Naive B cell (primary cell): ENCODE data around the gene PKN1. TPM values are rescaled to one million over a fixed set of nuclear protein-coding genes. Genes with fewer than 3 reads are reported as not detected.
A peak's percentile ranks its signal among the peaks of the same experiment; 100 is the strongest.

Experiments used
- ATAC-seq, 2 donors: fragments of 150-1000 bp; cut with Tn5 transposase; 2 replicates each; pipeline ENCODE4 v1.10.0; 2021; ENCODE audit warnings: low read depth in 2 of 2, mild to moderate bottlenecking in 2 of 2, moderate library complexity in 2 of 2
- DNase-seq: peaks from one replicate; pipeline ENCODE4 v3.0.0; 2022
- H3K27ac Mint-ChIP-seq, 6 donors: one replicate each; pipeline ENCODE4 v1.8.0; 2020 to 2022; ENCODE audit warnings: mild to moderate bottlenecking in 6 of 6, mixed read lengths in 6 of 6, moderate library complexity in 5 of 6, inconsistent platforms in 2 of 6
- H3K27me3 Mint-ChIP-seq, 3 donors: one replicate each; pipeline ENCODE4 v1.8.0; 2021 to 2022; ENCODE audit warnings: mixed read lengths in 3 of 3, mild to moderate bottlenecking in 1 of 3
- H3K36me3 Mint-ChIP-seq, 2 donors: one replicate each; pipeline ENCODE4 v1.8.0; 2020 to 2022; ENCODE audit warnings: mixed read lengths in 2 of 2, inconsistent platforms in 1 of 2, mild to moderate bottlenecking in 1 of 2
- H3K4me1 Mint-ChIP-seq, 3 donors: one replicate each; pipeline ENCODE4 v1.8.0; 2020 to 2022; ENCODE audit warnings: mixed read lengths in 3 of 3, inconsistent platforms in 1 of 3, mild to moderate bottlenecking in 1 of 3, moderate library complexity in 1 of 3
- H3K4me3 Mint-ChIP-seq, 8 donors: one replicate each; pipeline ENCODE4 v1.8.0; 2020 to 2022; ENCODE audit warnings: mild to moderate bottlenecking in 8 of 8, mixed read lengths in 8 of 8, moderate library complexity in 8 of 8, inconsistent platforms in 2 of 8
- H3K9me3 Mint-ChIP-seq, 7 donors: one replicate each; pipeline ENCODE4 v1.8.0; 2020 to 2022; ENCODE audit warnings: mixed read lengths in 7 of 7, mild to moderate bottlenecking in 5 of 7, inconsistent platforms in 2 of 7, moderate library complexity in 1 of 7
- polyA plus RNA-seq, 6 donors: library from polyadenylated mRNA; unstranded; fragments of 300-500 nt; fragmentation: Illumina TruSeq; gene quantifications; one replicate each; pipeline ENCODE4 v1.2.3, GENCODE V29; 2021; ENCODE audit warnings: low read depth in 6 of 6

PKN1 gene
- polyA plus RNA-seq, 6 donors from 2014 or later = 37.1 to 67.9 (median 48.0) TPM

- DNase-seq (no peak), ATAC-seq (no peak)
These were observed 45.0 kb downstream of the PKN1 start for GRCh38 chr19:14478113-14478545.

GRCh38 chr19:14479309-14479974, 46.3 kb downstream of the PKN1 start:
- Mint-ChIP-seq H3K4me3 (peak overlapping the region in 1 of 8 donors; percentile 47), H3K27me3 (peaks cover 9 to 34% (median 30%) of the 10 kb centered on the region in 3 donors), H3K36me3 (no peaks in the 10 kb centered on the region), H3K9me3 (no peaks in the 10 kb centered on the region), H3K27ac (no peak overlapping the region), H3K4me1 (peaks cover 8 to 12% (median 11%) of the 10 kb centered on the region in 3 donors)
- DNase-seq (no peak), ATAC-seq (no peak)

More at GRCh38 chr19:14478113-14478545, 45.0 kb downstream of the PKN1 start:
- Mint-ChIP-seq H3K27ac (peak overlapping the region in 1 of 6 donors; percentile 18), H3K36me3 (no peaks in the 10 kb centered on the region), H3K27me3 (peaks cover 14 to 41% (median 37%) of the 10 kb centered on the region in 3 donors), H3K9me3 (no peaks in the 10 kb centered on the region), H3K4me3 (no peak overlapping the region), H3K4me1 (peaks cover 10 to 16% (median 14%) of the 10 kb centered on the region in 3 donors)

- Mint-ChIP-seq H3K36me3 (no peaks in the 10 kb centered on the region), H3K27ac (no peak overlapping the region), H3K4me1 (peaks cover 3 to 6% (median 5%) of the 10 kb centered on the region in 3 donors), H3K9me3 (no peaks in the 10 kb centered on the region), H3K27me3 (peaks cover 4 to 28% (median 23%) of the 10 kb centered on the region in 3 donors), H3K4me3 (no peak overlapping the region)
- ATAC-seq (peak; percentile 74), DNase-seq (peak; percentile 57)
These were observed 47.0 kb downstream of the PKN1 start for GRCh38 chr19:14479975-14480699.

- ATAC-seq = no peak
- Mint-ChIP-seq H3K36me3 (no peaks in the 10 kb centered on the region), H3K9me3 (no peaks in the 10 kb centered on the region), H3K27ac (no peak overlapping the region), H3K27me3 (peaks cover 4 to 22% (median 17%) of the 10 kb centered on the region in 3 donors), H3K4me1 (peaks cover 0 to 6% (median 1%) of the 10 kb centered on the region in 3 donors), H3K4me3 (no peak overlapping the region)
- DNase-seq = no peak
These were observed 47.6 kb downstream of the PKN1 start for GRCh38 chr19:14480700-14481079.

GRCh38 chr19:14482172-14482941, 49.3 kb downstream of the PKN1 start:
- Mint-ChIP-seq H3K4me3 (no peak overlapping the region), H3K4me1 (peaks cover 0 to 3% (median 3%) of the 10 kb centered on the region in 3 donors), H3K27ac (no peak overlapping the region), H3K36me3 (no peaks in the 10 kb centered on the region), H3K27me3 (peaks cover 0 to 5% (median under 1%) of the 10 kb centered on the region in 3 donors), H3K9me3 (no peaks in the 10 kb centered on the region)
- DNase-seq (no peak), ATAC-seq (no peak)

DNA sequence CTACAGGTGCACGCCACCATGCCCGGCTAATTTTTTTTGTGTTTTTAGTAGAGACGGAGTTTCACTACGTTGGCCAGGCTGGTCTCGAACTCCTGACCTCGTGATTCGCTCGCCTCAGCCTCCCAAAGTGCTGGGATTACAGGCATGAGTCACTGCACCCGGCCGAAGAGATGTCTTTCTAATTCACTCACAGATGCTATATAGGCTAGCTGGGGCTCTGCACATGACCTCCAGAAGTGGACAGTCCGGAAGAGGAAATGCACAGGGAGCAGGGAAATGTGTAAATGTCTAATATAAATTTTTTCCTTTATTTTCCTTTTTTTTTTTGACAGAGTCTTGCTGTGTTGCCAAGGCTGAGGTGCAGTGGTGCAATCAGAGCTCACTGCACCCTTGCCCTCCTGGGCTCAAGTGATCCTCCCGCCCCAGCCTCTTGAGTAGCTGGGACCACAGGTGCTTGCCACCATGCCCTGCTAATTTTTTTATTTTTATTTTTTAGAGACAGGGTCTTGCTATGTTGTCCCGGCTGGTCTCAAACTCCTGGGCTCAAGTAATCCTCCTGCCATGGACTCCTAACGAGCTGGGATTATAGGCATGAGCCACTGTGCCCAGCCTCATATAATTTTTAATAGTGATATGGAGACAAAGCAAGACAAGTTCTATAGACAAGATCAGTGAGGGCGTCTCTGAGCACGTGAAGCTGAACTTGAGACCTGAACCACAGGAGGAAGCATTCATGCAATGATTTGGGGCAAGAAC, 54.4 kb downstream of the PKN1 start:
- Mint-ChIP-seq H3K27ac (peak overlapping the region in 1 of 6 donors; percentile 29), H3K36me3 (peaks cover 0 to 4% of the 10 kb centered on the region in 2 donors), H3K9me3 (no peaks in the 10 kb centered on the region), H3K4me3 (no peak overlapping the region), H3K4me1 (peaks cover 3% of the 10 kb centered on the region in 3 donors), H3K27me3 (no peaks in the 10 kb centered on the region)
- ATAC-seq (no peak), DNase-seq (no peak)

- peaks cover 0 to 4% of the 10 kb centered on the region in 2 donors for H3K36me3 Mint-ChIP-seq
- H3K4me1 Mint-ChIP-seq = peaks cover 11 to 24% (median 15%) of the 10 kb centered on the region in 3 donors
- H3K9me3 Mint-ChIP-seq = no peaks in the 10 kb centered on the region
- H3K27me3 Mint-ChIP-seq = peaks cover 0 to 4% (median 0%) of the 10 kb centered on the region in 3 donors
- peak overlapping the region in 2 of 8 donors; percentile 16 to 47 for H3K4me3 Mint-ChIP-seq
- ATAC-seq = no peak
- DNase-seq = no peak
- peak overlapping the region in 4 of 6 donors; percentile 36 to 91 (median 48) for H3K27ac Mint-ChIP-seq
These were observed 59.7 kb downstream of the PKN1 start for GRCh38 chr19:14492756-14493337.

- peak overlapping the region in 2 of 6 donors; percentile 37 to 47 for H3K27ac Mint-ChIP-seq
- H3K4me1 Mint-ChIP-seq = peaks cover 11 to 24% (median 15%) of the 10 kb centered on the region in 3 donors
- no peaks in the 10 kb centered on the region for H3K9me3 Mint-ChIP-seq
- DNase-seq (no peak), ATAC-seq (no peak)
- H3K27me3 Mint-ChIP-seq = peaks cover 0 to 4% (median 0%) of the 10 kb centered on the region in 3 donors
- peak overlapping the region; percentile 57 to 91 (median 63) for H3K4me3 Mint-ChIP-seq
- H3K36me3 Mint-ChIP-seq = peaks cover 0 to 4% of the 10 kb centered on the region in 2 donors
These were observed 61.3 kb downstream of the PKN1 start for GRCh38 chr19:14494411-14494810.

DNA sequence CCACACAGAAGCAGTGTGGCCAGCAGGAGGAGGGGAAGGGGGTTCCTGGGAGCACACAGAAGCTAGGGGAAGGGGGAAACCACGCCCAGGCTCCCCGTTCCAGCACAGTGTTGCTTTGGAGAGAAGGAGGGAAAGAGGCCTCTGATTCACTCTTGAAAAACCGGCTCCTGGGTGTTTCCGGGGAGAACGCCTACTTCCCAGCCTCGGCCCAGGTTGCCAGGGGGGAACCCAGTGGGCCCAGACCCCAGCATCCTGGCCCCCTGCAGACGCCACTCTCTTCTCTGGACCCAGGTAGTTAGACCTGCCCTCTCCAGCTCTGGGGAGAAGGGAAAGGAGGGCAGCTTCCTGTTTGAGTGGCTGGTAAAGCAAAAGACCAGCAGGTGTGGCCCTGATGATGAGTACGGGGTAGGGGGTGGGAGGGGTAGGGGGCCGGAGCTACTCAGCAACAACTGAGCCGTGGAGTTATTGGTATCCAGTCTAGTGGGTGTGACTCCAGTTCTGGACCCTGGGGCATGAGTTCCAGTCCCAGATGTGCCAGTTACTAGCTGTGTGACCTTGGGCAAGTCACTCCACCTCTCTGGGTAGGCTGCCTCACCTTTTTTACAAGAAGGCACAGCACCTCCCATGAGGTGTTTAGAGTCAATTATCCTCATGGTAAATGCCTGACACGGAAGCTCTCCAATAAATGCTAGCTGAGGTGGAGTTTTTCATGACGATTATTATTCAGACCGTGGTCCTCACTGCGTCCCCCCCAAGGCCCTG, 62.0 kb downstream of the PKN1 start:
- DNase-seq (no peak), ATAC-seq (no peak)
- H3K4me3 Mint-ChIP-seq = peak overlapping the region; percentile 74 to 91 (median 83)
- H3K4me1 Mint-ChIP-seq = peaks cover 11 to 24% (median 15%) of the 10 kb centered on the region in 3 donors
- H3K9me3 Mint-ChIP-seq = no peaks in the 10 kb centered on the region
- H3K36me3 Mint-ChIP-seq = peaks cover 0 to 4% of the 10 kb centered on the region in 2 donors
- peaks cover 0 to 4% (median 0%) of the 10 kb centered on the region in 3 donors for H3K27me3 Mint-ChIP-seq
- peak overlapping the region in 3 of 6 donors; percentile 42 to 65 (median 54) for H3K27ac Mint-ChIP-seq

GRCh38 chr19:14495672-14496028, 62.5 kb downstream of the PKN1 start:
- peaks cover 11 to 24% (median 15%) of the 10 kb centered on the region in 3 donors for H3K4me1 Mint-ChIP-seq
- H3K36me3 Mint-ChIP-seq = peaks cover 0 to 4% of the 10 kb centered on the region in 2 donors
- peak overlapping the region; percentile 74 to 91 (median 83) for H3K4me3 Mint-ChIP-seq
- no peaks in the 10 kb centered on the region for H3K9me3 Mint-ChIP-seq
- no peak for ATAC-seq
- DNase-seq = no peak
- peak overlapping the region in 2 of 6 donors; percentile 7 to 54 for H3K27ac Mint-ChIP-seq
- peaks cover 0 to 4% (median 0%) of the 10 kb centered on the region in 3 donors for H3K27me3 Mint-ChIP-seq

- no peaks in the 10 kb centered on the region for H3K9me3 Mint-ChIP-seq
- H3K4me1 Mint-ChIP-seq = peaks cover 11 to 24% (median 15%) of the 10 kb centered on the region in 3 donors
- peak within 1 kb of the TSS in 5 of 6 donors; percentile 20 to 65 (median 42) for H3K27ac Mint-ChIP-seq
- H3K27me3 Mint-ChIP-seq = peaks cover 0 to 4% (median 0%) of the 10 kb centered on the region in 3 donors
- peaks cover 0 to 4% of the 10 kb centered on the region in 2 donors for H3K36me3 Mint-ChIP-seq
- ATAC-seq (peak; percentile 86 to 88), DNase-seq (peak; percentile 80)
- peak within 1 kb of the TSS; percentile 74 to 91 (median 85) for H3K4me3 Mint-ChIP-seq
These were observed 63.1 kb downstream of the PKN1 start, which contains the start of gene GIPC1 for GRCh38 chr19:14496029-14496833. TSS of gene GIPC1 (minus strand) at chr19:14496127. CDS start at chr19:14482976, 13,151 bp downstream.
